Thyroid gland (tissue), 4 donors: ENCODE data around the gene RIC1. TPM values are rescaled to one million over a fixed set of nuclear protein-coding genes. Genes with fewer than 3 reads are reported as not detected.
"Not testable (repeated sequence)": the region's sequence is repeated elsewhere in the genome, so short reads cannot be mapped to it uniquely, and the experiment has no call there.

Source experiments
- DNase-seq, 2 donors: peaks; one replicate each; pipeline ENCODE4 v3.0.0-alpha.2; 2019
- H3K27ac ChIP-seq, 3 donors: fragments of 200-600 bp; sonication (generic); 1 replicate in 2 of 3; 2 replicates in 1 of 3; pipeline ENCODE4 v1.5.1; 2016 to 2019; ENCODE audit warnings: mild to moderate bottlenecking in 1 of 3, moderate library complexity in 1 of 3
- H3K27me3 ChIP-seq: fragments of 200-600 bp; sonication (generic); one replicate; pipeline ENCODE4 v1.5.1; 2019
- H3K36me3 ChIP-seq, 2 donors: fragments of 200-600 bp; sonication (generic); one replicate each; pipeline ENCODE4 v1.5.1; 2016 to 2019
- H3K4me1 ChIP-seq, 2 donors: fragments of 200-600 bp; sonication (generic); one replicate each; pipeline ENCODE4 v1.5.1; 2017 to 2019
- H3K4me3 ChIP-seq, 3 donors: fragments of 200-600 bp; sonication (generic); replicated peaks in 1 of 3; 1 replicate in 2 of 3; 2 replicates in 1 of 3; pipeline ENCODE4 v1.5.1; 2016; ENCODE audit warnings: mild to moderate bottlenecking in 1 of 3
- H3K9me3 ChIP-seq: fragments of 200-600 bp; sonication (generic); one replicate; pipeline ENCODE4 v1.5.1; 2017
- CTCF ChIP-seq, 6 experiments: fragments of 200-600 bp in 3 of 6; fragments of 450-650 bp in 3 of 6; sonication (generic) in 3 of 6; IDR thresholded peaks; one replicate each; pipeline ENCODE4 v1.5.1; 2016 to 2019; ENCODE audit warnings: antibody characterized with exemption in 6 of 6, mild to moderate bottlenecking in 2 of 6, inconsistent platforms in 1 of 6, moderate library complexity in 1 of 6
- POLR2A ChIP-seq, 2 donors: fragments of 450-650 bp; IDR thresholded peaks; one replicate each; pipeline ENCODE4 v1.6.1; 2017; ENCODE audit warnings: antibody characterized with exemption in 2 of 2, mild to moderate bottlenecking in 2 of 2, moderate library complexity in 1 of 2
- WGBS, 2 donors: methylation state at CpG; one replicate each; pipeline ENCODE4 v1.1.5; 2017; 5-methylcytosine and 5-hydroxymethylcytosine counted together
- intact Hi-C: fragments of 100-400 bp; cut with DNase I; formaldehyde crosslinking; loops from one replicate; pipeline ENCODE4 v1.15.1; 2023
- total RNA-seq, 4 donors: library from RNA; depleted of rRNA; stranded (reverse); fragments of >200 nt; gene quantifications; one replicate each; pipeline ENCODE4 v1.2.3, GENCODE V29; 2016

Gene RIC1
- total RNA-seq, 4 donors from 2014 or later, result 42.7 to 56.1 (median 44.9) TPM

GRCh38 chr9:5714501-5715401, 85.8 kb downstream of the RIC1 start:
- Histone ChIP-seq H3K4me1 (peaks cover 0 to 7% of the 10 kb centered on the region in 2 donors), H3K4me3 (no peak overlapping the region), H3K27me3 (no peaks in the 10 kb centered on the region), H3K36me3 (no peaks in the 10 kb centered on the region), H3K9me3 (no peaks in the 10 kb centered on the region), H3K27ac (no peak overlapping the region)
- intact Hi-C loops, result loop anchor here (10.0 kb wide), 1 partner anchor 90 kb away; the partner anchor contains the start of gene RIC1
- peak in 1 of 2 donors; percentile 13 for DNase-seq
- no peak for TF ChIP-seq POLR2A (IDR thresholded peaks at IDR 0.05)
- peak in 5 of 6 experiments; percentile 29 to 78 (median 64) for TF ChIP-seq CTCF (IDR thresholded peaks at IDR 0.05)
- 68 to 72% methylated on average over 4 of the region's 4 CpGs for WGBS, 2 donors

GRCh38 chr9:5715548-5716127, 86.7 kb downstream of the RIC1 start:
- Histone ChIP-seq H3K36me3 (no peaks in the 10 kb centered on the region), H3K27ac (no peak overlapping the region), H3K27me3 (no peaks in the 10 kb centered on the region), H3K9me3 (no peaks in the 10 kb centered on the region), H3K4me1 (peaks cover 0 to 2% of the 10 kb centered on the region in 2 donors), H3K4me3 (no peak overlapping the region)
- TF ChIP-seq POLR2A (IDR thresholded peaks at IDR 0.05), result no peak
- no peak for TF ChIP-seq CTCF (IDR thresholded peaks at IDR 0.05)
- DNase-seq, result no peak
- 98 to 100% methylated on average over 5 of the region's 5 CpGs for WGBS, 2 donors
- intact Hi-C loops, result loop anchor here (10.0 kb wide), 1 partner anchor 91 kb away; the partner anchor contains the start of gene RIC1

- not testable (repeated sequence) for H3K4me1 ChIP-seq, H3K4me3 ChIP-seq, H3K9me3 ChIP-seq, H3K27me3 ChIP-seq, DNase-seq, H3K27ac ChIP-seq
- WGBS, 2 donors, result 95 to 99% methylated on average over 10 of the region's 10 CpGs
- H3K36me3 ChIP-seq, result peaks cover 0 to 14% of the 10 kb centered on the region in 2 donors
- intact Hi-C loops, result loop anchor here (10.0 kb wide), 1 partner anchor 93 kb away; the partner anchor contains the start of gene RIC1
Measured at GRCh38 chr9:5717434-5717833, 88.5 kb downstream of the RIC1 start.

GRCh38 chr9:5718296-5719032, 89.6 kb downstream of the RIC1 start:
- peaks cover 3 to 21% of the 10 kb centered on the region in 2 donors for H3K36me3 ChIP-seq

More at GRCh38 chr9:5718296-5719032, 89.6 kb downstream of the RIC1 start:
- no peak overlapping the region for H3K27ac ChIP-seq
- no peaks in the 10 kb centered on the region for H3K9me3 ChIP-seq
- intact Hi-C loops, result loop anchor here (10.0 kb wide), 1 partner anchor 94 kb away; the partner anchor contains the start of gene RIC1
- no peak overlapping the region for H3K4me3 ChIP-seq
- H3K27me3 ChIP-seq, result no peaks in the 10 kb centered on the region
- no peaks in the 10 kb centered on the region for H3K4me1 ChIP-seq
- no peak for DNase-seq
- TF ChIP-seq POLR2A (IDR thresholded peaks at IDR 0.05) (no peak), CTCF (IDR thresholded peaks at IDR 0.05) (no peak)
